KMS-11 (cell line): ENCODE results near the gene PLCG2.

Experiments
- H2AFZ ChIP-seq: fragments of 200-600 bp; sonication (generic); 2 replicates; pipeline ENCODE4 v1.6.1; 2016; ENCODE audit warnings: antibody characterized with exemption, mixed run types, low read depth
- H3K27ac ChIP-seq: fragments of 200-600 bp; sonication (generic); 2 replicates; pipeline ENCODE4 v1.6.1; 2016; ENCODE audit warnings: mild to moderate bottlenecking, mixed run types
- H3K27me3 ChIP-seq: fragments of 200-600 bp; sonication (generic); 2 replicates; pipeline ENCODE4 v1.6.1; 2017; ENCODE audit warnings: mild to moderate bottlenecking, low read depth, mixed run types, moderate library complexity; ENCODE audit not compliant: insufficient read depth
- H3K36me3 ChIP-seq: fragments of 200-600 bp; sonication (generic); 2 replicates; pipeline ENCODE4 v1.6.1; 2017; ENCODE audit warnings: mild to moderate bottlenecking, mixed run types; ENCODE audit not compliant: insufficient read depth
- H3K4me1 ChIP-seq: fragments of 200-600 bp; sonication (generic); 2 replicates; pipeline ENCODE4 v1.6.1; 2016; ENCODE audit warnings: mild to moderate bottlenecking, low read depth, mixed run types; ENCODE audit not compliant: poor library complexity, severe bottlenecking
- H3K4me2 ChIP-seq: fragments of 200-600 bp; sonication (generic); 2 replicates; pipeline ENCODE4 v1.7.0; 2016; ENCODE audit warnings: mild to moderate bottlenecking, mixed run types
- H3K4me3 ChIP-seq: fragments of 200-600 bp; sonication (generic); IDR thresholded peaks from 2 replicates; pipeline ENCODE4 v1.6.1; 2017; ENCODE audit warnings: low read depth, low read length, mixed read lengths; ENCODE audit not compliant: insufficient read depth
- H3K79me2 ChIP-seq: fragments of 200-600 bp; sonication (generic); 2 replicates; pipeline ENCODE4 v1.6.1; 2016; ENCODE audit warnings: low read depth, mixed run types; ENCODE audit not compliant: insufficient read depth
- H3K9ac ChIP-seq: fragments of 200-600 bp; sonication (generic); 2 replicates; pipeline ENCODE4 v1.6.1; 2016; ENCODE audit warnings: mild to moderate bottlenecking, mixed run types
- H4K20me1 ChIP-seq: fragments of 200-600 bp; sonication (generic); 2 replicates; pipeline ENCODE4 v1.6.1; 2016; ENCODE audit warnings: mild to moderate bottlenecking, mixed run types; ENCODE audit not compliant: insufficient read depth
- CTCF ChIP-seq: fragments of 200-600 bp; sonication (generic); conservative IDR thresholded peaks from 2 replicates; pipeline ENCODE4 v1.6.1; 2017; ENCODE audit warnings: low read depth, mild to moderate bottlenecking, antibody characterized with exemption, low read length, moderate library complexity, mixed read lengths

PLCG2 gene

GRCh38 chr16:81831722-81832126 lies 52.6 kb downstream of the PLCG2 start:
- Histone ChIP-seq H3K4me2 (no peak overlapping the region), H3K4me1 (no peaks in the 10 kb centered on the region), H3K4me3 (no peak overlapping the region), H3K27ac (no peak overlapping the region), H3K36me3 (no peaks in the 10 kb centered on the region), H3K79me2 (no peaks in the 10 kb centered on the region), H2AFZ (no peak overlapping the region), H3K9ac (no peak overlapping the region), H4K20me1 (no peaks in the 10 kb centered on the region), H3K27me3 (no peaks in the 10 kb centered on the region)
- TF ChIP-seq CTCF, result no peak

DNA sequence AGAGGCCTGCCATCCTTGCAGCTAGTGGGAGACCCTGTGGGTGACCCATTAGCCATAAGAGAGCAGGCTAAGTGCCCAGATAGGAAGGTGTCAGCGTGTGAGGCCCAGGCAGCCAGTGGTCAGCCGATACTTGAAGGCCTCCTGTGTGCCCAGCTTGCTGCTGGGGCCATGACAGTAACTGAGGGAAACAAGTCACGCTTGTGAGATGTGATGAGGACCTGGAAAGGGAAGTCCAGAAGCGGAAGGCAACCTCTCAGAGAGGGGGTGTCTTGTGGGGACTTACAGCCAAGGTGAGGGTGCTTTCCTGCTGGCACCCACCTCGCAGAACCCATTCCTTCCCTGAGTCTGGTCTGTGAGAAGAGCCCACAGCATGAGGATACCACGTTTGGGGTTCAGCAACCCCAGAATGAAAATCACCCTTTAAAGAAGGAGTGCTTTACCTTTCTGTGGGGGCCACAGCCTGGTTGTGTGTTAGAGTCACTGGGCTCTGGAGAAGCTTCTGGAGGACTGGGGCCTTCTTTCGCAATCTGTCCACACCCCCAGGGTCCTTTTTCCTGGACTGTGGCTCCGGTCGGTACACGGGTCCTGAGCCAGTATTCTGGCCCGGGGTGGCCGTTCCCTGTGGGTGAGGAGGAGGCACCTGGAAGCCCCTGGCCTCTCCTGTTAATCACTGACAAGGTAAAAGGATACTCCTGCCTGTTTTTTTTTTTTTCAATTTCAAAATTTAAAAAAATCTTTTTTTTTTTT lies 53.9 kb downstream of the PLCG2 start:
- Histone ChIP-seq H2AFZ (no peak overlapping the region), H3K4me2 (no peak overlapping the region), H3K4me3 (no peak overlapping the region), H3K79me2 (no peaks in the 10 kb centered on the region), H3K27ac (no peak overlapping the region), H3K27me3 (no peaks in the 10 kb centered on the region), H3K4me1 (no peaks in the 10 kb centered on the region), H3K36me3 (no peaks in the 10 kb centered on the region), H4K20me1 (no peaks in the 10 kb centered on the region), H3K9ac (no peak overlapping the region)
- TF ChIP-seq CTCF, result no peak

DNA sequence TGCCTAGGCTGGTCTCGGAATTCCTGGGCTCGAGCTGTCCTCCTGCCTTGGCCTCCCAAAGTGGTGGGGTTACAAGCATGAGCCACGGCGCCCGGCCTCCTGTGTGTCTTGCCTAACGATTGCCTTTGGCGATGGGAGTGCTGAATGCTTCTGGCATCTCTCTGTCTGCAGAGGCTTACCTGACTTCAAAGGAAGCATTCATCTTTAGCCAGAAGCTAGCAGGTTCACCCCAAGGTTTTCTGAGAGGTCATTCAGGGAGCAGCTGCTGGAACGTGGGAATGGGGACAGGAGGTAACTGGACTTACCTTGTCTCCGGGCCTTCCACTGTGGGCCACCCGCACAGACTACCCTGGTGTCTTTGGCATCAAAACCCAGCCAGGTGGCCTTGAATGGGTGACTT lies 54.7 kb downstream of the PLCG2 start:
- Histone ChIP-seq H3K4me2 (no peak overlapping the region), H3K27ac (no peak overlapping the region), H3K79me2 (no peaks in the 10 kb centered on the region), H2AFZ (no peak overlapping the region), H3K9ac (no peak overlapping the region), H4K20me1 (no peaks in the 10 kb centered on the region), H3K4me1 (no peaks in the 10 kb centered on the region), H3K4me3 (no peak overlapping the region), H3K27me3 (no peaks in the 10 kb centered on the region), H3K36me3 (no peaks in the 10 kb centered on the region)
- TF ChIP-seq CTCF, result no peak

- no peak overlapping the region for H3K27ac ChIP-seq
- no peaks in the 10 kb centered on the region for H3K79me2 ChIP-seq
- no peak overlapping the region for H2AFZ ChIP-seq
- H3K27me3 ChIP-seq, result no peaks in the 10 kb centered on the region
- H4K20me1 ChIP-seq, result no peaks in the 10 kb centered on the region
- H3K36me3 ChIP-seq, result no peaks in the 10 kb centered on the region
- no peak overlapping the region for H3K9ac ChIP-seq
- no peak for TF ChIP-seq CTCF
- no peaks in the 10 kb centered on the region for H3K4me1 ChIP-seq
- no peak overlapping the region for H3K4me2 ChIP-seq
- H3K4me3 ChIP-seq, result no peak overlapping the region
Observed at GRCh38 chr16:81834868-81835267, 55.8 kb downstream of the PLCG2 start.
